Spleen (tissue), 11 donors: ENCODE data around the gene CUBN. TPM values are rescaled to one million over a fixed set of nuclear protein-coding genes. Genes with fewer than 3 reads are reported as not detected.

Experiments used
- DNase-seq: peaks from one replicate; pipeline ENCODE4 v3.0.0-alpha.2; 2020
- H3K27ac ChIP-seq, 8 donors: fragments of 200-600 bp; sonication (generic) in 7 of 8; 1 replicate in 4 of 8; 2 replicates in 4 of 8; pipeline versions ENCODE4 v1.5.0 to v1.8.0; 2016 to 2021; ENCODE audit warnings: inconsistent platforms in 4 of 8, mild to moderate bottlenecking in 4 of 8, moderate library complexity in 1 of 8
- H3K27me3 ChIP-seq, 7 donors: fragments of 200-600 bp; sonication (generic) in 6 of 7; replicated peaks in 1 of 7; 1 replicate in 4 of 7; 2 replicates in 3 of 7; pipeline versions ENCODE4 v1.5.0 to v1.8.0; 2016 to 2021; ENCODE audit warnings: inconsistent platforms in 3 of 7, mild to moderate bottlenecking in 1 of 7
- H3K36me3 ChIP-seq, 6 donors: fragments of 200-600 bp; sonication (generic) in 5 of 6; 1 replicate in 4 of 6; 2 replicates in 2 of 6; pipeline versions ENCODE4 v1.5.0 to v1.8.0; 2016 to 2021; ENCODE audit warnings: inconsistent platforms in 2 of 6
- H3K4me1 ChIP-seq, 6 donors: fragments of 200-600 bp; sonication (generic) in 5 of 6; 1 replicate in 3 of 6; 2 replicates in 3 of 6; pipeline versions ENCODE4 v1.5.0 to v1.8.0; 2016 to 2021; ENCODE audit warnings: inconsistent platforms in 3 of 6
- H3K4me3 ChIP-seq, 8 donors: fragments of 200-600 bp; sonication (generic) in 7 of 8; 1 replicate in 4 of 8; 2 replicates in 4 of 8; pipeline versions ENCODE4 v1.5.0 to v1.8.0; 2016 to 2021; ENCODE audit warnings: inconsistent platforms in 4 of 8, mild to moderate bottlenecking in 4 of 8, moderate library complexity in 2 of 8
- H3K9me3 ChIP-seq, 8 donors: fragments of 200-600 bp; sonication (generic) in 7 of 8; 1 replicate in 4 of 8; 2 replicates in 4 of 8; pipeline versions ENCODE4 v1.5.0 to v1.8.0; 2016 to 2021; ENCODE audit warnings: inconsistent platforms in 4 of 8
- CTCF ChIP-seq, 11 experiments: fragments of 200-600 bp in 7 of 11; fragments of 450-650 bp in 4 of 11; sonication (generic) in 4 of 11; IDR thresholded peaks in 8 of 11; conservative IDR thresholded peaks in 3 of 11; 1 replicate in 7 of 11; 2 replicates in 4 of 11; pipeline versions ENCODE4 v1.4.0 to v1.8.0; 2016 to 2021; ENCODE audit warnings: antibody characterized with exemption in 11 of 11, inconsistent platforms in 4 of 11, mild to moderate bottlenecking in 1 of 11
- POLR2A ChIP-seq, 3 donors: fragments of 450-650 bp; IDR thresholded peaks; one replicate each; pipeline ENCODE4 v1.5.1; 2017; ENCODE audit warnings: antibody characterized with exemption in 3 of 3, mild to moderate bottlenecking in 1 of 3
- POLR2AphosphoS5 ChIP-seq, 3 donors: sonication (generic); formaldehyde crosslinking; IDR thresholded peaks; one replicate each; pipeline ENCODE4 v1.5.1; 2017; ENCODE audit warnings: antibody characterized with exemption in 3 of 3
- WGBS, 5 donors: extraction: QIAGEN DNeasy Blood & Tissue Kit in 3 of 5; methylation state at CpG; one replicate each; pipeline versions ENCODE4 v1.1.5 to v1.1.7; 2013 to 2018; 5-methylcytosine and 5-hydroxymethylcytosine counted together
- intact Hi-C: fragments of 100-400 bp; cut with DNase I; formaldehyde crosslinking; loops from one replicate; pipeline ENCODE4 v1.15.0; 2023; ENCODE audit warnings: low total_unique reads
- polyA plus RNA-seq, 3 donors: library from polyadenylated mRNA; stranded (reverse); fragments of 200-250 nt; gene quantifications; one replicate each; pipeline ENCODE4 v1.2.1, GENCODE V29; 2013
- total RNA-seq, 7 donors: library from RNA; depleted of rRNA in 3 of 7; stranded (reverse); fragments of >200 nt in 3 of 7; fragmentation: NEBNext Ultra II Directional in 4 of 7; extraction: Animal tissue kit (Norgen Biotek cat#: 25700) in 4 of 7; gene quantifications; one replicate each; pipeline versions ENCODE4 v1.1.0 to v1.2.1, GENCODE V29; 2016 to 2021
- donor health status: healthy with polysubstance abuse.
- donor health status: DM: no; HTN: no; CAD: no; lungs with moderate emphysema.
- donor health status: DM: no; HTN: no; CAD: no.
- donor health status: Bipolar disorder and iron deficiency.
- donor health status: healthy.
- donor health status: DM: no; HTN: no; CAD: no.
- donor health status: DM: yes; HTN: yes; CAD: no.

Gene CUBN
- total and polyA plus RNA-seq, 10 donors, result 0.24 to 12.1 (median 5.4) TPM

- H3K27ac ChIP-seq, result peak overlapping the region in 2 of 8 donors; percentile 7 to 78
- 88 to 93% (median 90%) methylated on average over 6 of the region's 6 CpGs for WGBS, 5 donors
- H3K9me3 ChIP-seq, result peaks cover 0 to 5% (median 0%) of the 10 kb centered on the region in 8 donors
- peaks cover 17 to 64% (median 41%) of the 10 kb centered on the region in 6 donors for H3K4me1 ChIP-seq
- no peak overlapping the region for H3K4me3 ChIP-seq
- no peaks in the 10 kb centered on the region for H3K36me3 ChIP-seq
- no peaks in the 10 kb centered on the region for H3K27me3 ChIP-seq
- intact Hi-C loops, result no loop called here
- TF ChIP-seq POLR2A (IDR thresholded peaks at IDR 0.05) (no peak), CTCF (IDR thresholded peaks at IDR 0.05 in 8 of 11, conservative IDR thresholded peaks at IDR 0.05 in 3 of 11) (no peak), POLR2AphosphoS5 (IDR thresholded peaks at IDR 0.05) (no peak)
- no peak for DNase-seq
These were observed 124.7 kb downstream of the CUBN start for GRCh38 chr10:17004801-17005380.

- intact Hi-C loops, result no loop called here
- no peaks in the 10 kb centered on the region for H3K36me3 ChIP-seq
- H3K9me3 ChIP-seq, result peaks cover 0 to 5% (median 0%) of the 10 kb centered on the region in 8 donors
- DNase-seq, result no peak
- peaks cover 13 to 53% (median 33%) of the 10 kb centered on the region in 6 donors for H3K4me1 ChIP-seq
- WGBS, 5 donors, result 80 to 83% (median 81%) methylated on average over 7 of the region's 7 CpGs
- peak overlapping the region in 6 of 8 donors; percentile 55 to 80 (median 74) for H3K27ac ChIP-seq
- H3K4me3 ChIP-seq, result no peak overlapping the region
- H3K27me3 ChIP-seq, result no peaks in the 10 kb centered on the region
- TF ChIP-seq CTCF (IDR thresholded peaks at IDR 0.05 in 8 of 11, conservative IDR thresholded peaks at IDR 0.05 in 3 of 11), result no peak
- TF ChIP-seq POLR2AphosphoS5 (IDR thresholded peaks at IDR 0.05), result no peak
- no peak for TF ChIP-seq POLR2A (IDR thresholded peaks at IDR 0.05)
These were observed 125.8 kb downstream of the CUBN start for GRCh38 chr10:17003651-17004286.

DNA sequence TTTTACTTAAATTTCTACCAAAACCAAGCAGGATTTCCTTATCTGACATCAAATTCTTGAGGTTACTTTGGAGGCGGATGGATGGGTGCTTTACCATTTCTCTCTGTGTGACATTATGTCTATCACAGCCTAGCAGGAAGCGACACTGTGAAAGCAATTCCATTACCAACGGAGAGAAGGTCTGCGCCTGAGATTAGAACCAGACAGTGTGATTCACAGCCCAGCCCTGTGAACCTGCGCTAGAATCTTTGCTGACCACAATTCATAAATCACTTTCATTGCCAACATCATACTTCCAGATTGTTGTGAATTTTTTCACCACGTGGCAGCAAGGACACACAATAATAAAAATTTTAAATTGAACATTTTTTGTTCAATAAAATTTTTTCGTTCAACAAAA, 126.5 kb downstream of the CUBN start:
- no peak for DNase-seq
- intact Hi-C loops, result no loop called here
- Histone ChIP-seq H3K27ac (peak overlapping the region in 7 of 8 donors; percentile 30 to 80 (median 74)), H3K36me3 (no peaks in the 10 kb centered on the region), H3K4me1 (peaks cover 12 to 46% (median 29%) of the 10 kb centered on the region in 6 donors), H3K9me3 (peaks cover 0 to 5% (median 0%) of the 10 kb centered on the region in 8 donors), H3K4me3 (no peak overlapping the region), H3K27me3 (no peaks in the 10 kb centered on the region)
- 16 to 38% (median 20%) methylated on average over 7 of the region's 7 CpGs for WGBS, 5 donors
- TF ChIP-seq CTCF (IDR thresholded peaks at IDR 0.05 in 8 of 11, conservative IDR thresholded peaks at IDR 0.05 in 3 of 11), result no peak
- TF ChIP-seq POLR2A (IDR thresholded peaks at IDR 0.05), result no peak
- TF ChIP-seq POLR2AphosphoS5 (IDR thresholded peaks at IDR 0.05), result no peak
